H9 (cell line): Measurements from ENCODE around the gene FBXO41. TPM values are rescaled to one million over a fixed set of nuclear protein-coding genes. Genes with fewer than 3 reads are reported as not detected.

Source experiments
- DNase-seq: peaks from one replicate; pipeline ENCODE4 v3.0.0-alpha.2; 2017
- H2AFZ ChIP-seq: one replicate; pipeline ENCODE4 v1.6.1; 2013; ENCODE audit warnings: mild to moderate bottlenecking, low read length, control low read depth, moderate library complexity
- H2AK5ac ChIP-seq: 2 replicates; pipeline ENCODE4 v1.6.1; 2013; ENCODE audit warnings: low read length, control low read depth, mixed read lengths; ENCODE audit not compliant: insufficient read length
- H2BK120ac ChIP-seq: one replicate; pipeline ENCODE4 v1.6.1; 2013; ENCODE audit warnings: low read depth, mild to moderate bottlenecking, low read length, control low read depth, inconsistent platforms; ENCODE audit not compliant: poor library complexity, severe bottlenecking
- H2BK12ac ChIP-seq: 2 replicates; pipeline ENCODE4 v1.6.1; 2013; ENCODE audit warnings: low read length, control low read depth, mixed read lengths, low read depth; ENCODE audit not compliant: insufficient read length
- H2BK15ac ChIP-seq: 2 replicates; pipeline ENCODE4 v1.6.1; 2013; ENCODE audit warnings: low read depth, low read length, control low read depth
- H2BK20ac ChIP-seq: one replicate; pipeline ENCODE4 v1.6.1; 2013; ENCODE audit warnings: low read depth, mild to moderate bottlenecking, low read length, control low read depth, inconsistent platforms; ENCODE audit not compliant: poor library complexity, severe bottlenecking
- H2BK5ac ChIP-seq: 2 replicates; pipeline ENCODE4 v1.6.1; 2013; ENCODE audit warnings: low read length, control low read depth, mixed read lengths; ENCODE audit not compliant: insufficient read length
- H3K14ac ChIP-seq: 2 replicates; pipeline ENCODE4 v1.6.1; 2013; ENCODE audit warnings: low read length, control low read depth; ENCODE audit not compliant: insufficient read depth
- H3K18ac ChIP-seq: 2 replicates; pipeline ENCODE4 v1.6.1; 2013; ENCODE audit warnings: low read depth, mild to moderate bottlenecking, mixed read lengths, low read length, control low read depth; ENCODE audit not compliant: insufficient read length
- H3K23ac ChIP-seq: 2 replicates; pipeline ENCODE4 v1.6.1; 2013; ENCODE audit warnings: low read length, control low read depth, mixed read lengths, low read depth; ENCODE audit not compliant: insufficient read length
- H3K23me2 ChIP-seq: 2 replicates; pipeline ENCODE4 v1.6.1; 2013; ENCODE audit warnings: low read depth, mild to moderate bottlenecking, mixed read lengths, low read length, control low read depth; ENCODE audit not compliant: insufficient read length, poor library complexity, severe bottlenecking
- H3K27ac ChIP-seq: 2 replicates; pipeline ENCODE4 v1.5.1; 2013; ENCODE audit warnings: low read length, control low read depth, mixed read lengths, low read depth; ENCODE audit not compliant: insufficient read length
- H3K27me3 ChIP-seq: 2 replicates; pipeline ENCODE4 v1.6.1; 2013; ENCODE audit warnings: low read length, control low read depth, inconsistent platforms; ENCODE audit not compliant: insufficient read depth
- H3K4ac ChIP-seq: 2 replicates; pipeline ENCODE4 v1.6.1; 2013; ENCODE audit warnings: low read depth, mild to moderate bottlenecking, control low read depth, inconsistent platforms, low read length, moderate library complexity
- H3K4me1 ChIP-seq: 2 replicates; pipeline ENCODE4 v1.6.1; 2013; ENCODE audit warnings: low read length, control low read depth, inconsistent platforms; ENCODE audit not compliant: insufficient read depth
- H3K4me2 ChIP-seq: 2 replicates; pipeline ENCODE4 v1.6.1; 2013; ENCODE audit warnings: low read length, control low read depth, mixed read lengths; ENCODE audit not compliant: insufficient read length, insufficient read depth
- H3K56ac ChIP-seq: 2 replicates; pipeline ENCODE4 v1.6.1; 2013; ENCODE audit warnings: low read depth, mild to moderate bottlenecking, mixed read lengths, low read length, control low read depth; ENCODE audit not compliant: insufficient read length
- H3K79me1 ChIP-seq: 2 replicates; pipeline ENCODE4 v1.6.1; 2013; ENCODE audit warnings: low read depth, mild to moderate bottlenecking, moderate library complexity, low read length, control low read depth, inconsistent platforms; ENCODE audit not compliant: insufficient read depth, poor library complexity, severe bottlenecking
- H3K79me2 ChIP-seq: 2 replicates; pipeline ENCODE4 v1.6.1; 2013; ENCODE audit warnings: low read length, control low read depth, inconsistent platforms; ENCODE audit not compliant: insufficient read depth
- H3K9ac ChIP-seq: 2 replicates; pipeline ENCODE4 v1.6.1; 2013; ENCODE audit warnings: low read length, control low read depth, mixed read lengths; ENCODE audit not compliant: insufficient read length; ENCODE audit errors: extremely low read depth
- H3K9me3 ChIP-seq: one replicate; pipeline ENCODE4 v1.6.1; 2013; ENCODE audit warnings: low read depth, low read length, inconsistent platforms; ENCODE audit not compliant: control insufficient read depth
- H3T11ph ChIP-seq: one replicate; pipeline ENCODE4 v1.6.1; 2013; ENCODE audit warnings: mild to moderate bottlenecking, low read length, control low read depth, inconsistent platforms
- H4K20me1 ChIP-seq: one replicate; pipeline ENCODE4 v1.6.1; 2013; ENCODE audit not compliant: control insufficient read depth, insufficient read length, insufficient read depth
- H4K5ac ChIP-seq: 2 replicates; pipeline ENCODE4 v1.6.1; 2013; ENCODE audit warnings: low read depth, mild to moderate bottlenecking, mixed read lengths, low read length, control low read depth; ENCODE audit not compliant: insufficient read length
- H4K8ac ChIP-seq: replicated peaks from 2 replicates; pipeline ENCODE4 v1.6.1; 2013; ENCODE audit warnings: low read length, control low read depth, mixed read lengths, low read depth; ENCODE audit not compliant: insufficient read length
- H4K91ac ChIP-seq: 2 replicates; pipeline ENCODE4 v1.6.1; 2013; ENCODE audit warnings: low read depth, mild to moderate bottlenecking, moderate library complexity, mixed read lengths, low read length, control low read depth; ENCODE audit not compliant: insufficient read length
- H3K27ac Mint-ChIP-seq, 3 experiments: 2 replicates in 2 of 3; 3 replicates in 1 of 3; pipeline ENCODE4 v1.8.0; 2020 to 2021; ENCODE audit warnings: mixed read lengths in 3 of 3, mild to moderate bottlenecking in 1 of 3, moderate library complexity in 1 of 3
- H3K27me3 Mint-ChIP-seq: 2 replicates; pipeline ENCODE4 v1.8.0; 2021; ENCODE audit warnings: low read depth, mild to moderate bottlenecking, moderate library complexity, mixed read lengths
- H3K36me3 Mint-ChIP-seq, 3 experiments: 2 replicates in 2 of 3; 3 replicates in 1 of 3; pipeline ENCODE4 v1.8.0; 2020 to 2021; ENCODE audit warnings: low read depth in 3 of 3, mixed read lengths in 3 of 3; ENCODE audit not compliant: insufficient read depth in 1 of 3
- H3K4me1 Mint-ChIP-seq, 2 experiments: 2 replicates each; pipeline ENCODE4 v1.8.0; 2020; ENCODE audit warnings: mixed read lengths in 2 of 2
- H3K4me3 Mint-ChIP-seq, 2 experiments: 2 replicates in 1 of 2; 3 replicates in 1 of 2; pipeline ENCODE4 v1.8.0; 2020 to 2021; ENCODE audit warnings: mild to moderate bottlenecking in 2 of 2, mixed read lengths in 2 of 2, moderate library complexity in 1 of 2
- H3K9me3 Mint-ChIP-seq, 2 experiments: 2 replicates in 1 of 2; 3 replicates in 1 of 2; pipeline ENCODE4 v1.8.0; 2020; ENCODE audit warnings: mild to moderate bottlenecking in 2 of 2, mixed read lengths in 2 of 2, moderate library complexity in 1 of 2
- CTCF ChIP-seq: fragments of 200-600 bp; sonication (generic); conservative IDR thresholded peaks from 3 replicates; pipeline ENCODE4 v1.8.0; 2021; ENCODE audit warnings: antibody characterized with exemption, mild to moderate bottlenecking
- WGBS: extraction: QIAGEN DNeasy Blood & Tissue Kit; methylation state at CpG from one replicate; pipeline ENCODE4 v1.1.7; 2013; ENCODE audit warnings: missing lambda C conversion rate, low lambda C conversion rate, mixed read lengths; ENCODE audit not compliant: insufficient read length; ENCODE audit errors: extremely low coverage; 5-methylcytosine and 5-hydroxymethylcytosine counted together
- total RNA-seq: library from RNA; stranded (reverse); gene quantifications from 2 replicates; pipeline ENCODE4 v1.2.1, GENCODE V29; 2021

FBXO41 gene
- total RNA-seq, 1 experiment from 2014 or later = 16.2 TPM

DNA sequence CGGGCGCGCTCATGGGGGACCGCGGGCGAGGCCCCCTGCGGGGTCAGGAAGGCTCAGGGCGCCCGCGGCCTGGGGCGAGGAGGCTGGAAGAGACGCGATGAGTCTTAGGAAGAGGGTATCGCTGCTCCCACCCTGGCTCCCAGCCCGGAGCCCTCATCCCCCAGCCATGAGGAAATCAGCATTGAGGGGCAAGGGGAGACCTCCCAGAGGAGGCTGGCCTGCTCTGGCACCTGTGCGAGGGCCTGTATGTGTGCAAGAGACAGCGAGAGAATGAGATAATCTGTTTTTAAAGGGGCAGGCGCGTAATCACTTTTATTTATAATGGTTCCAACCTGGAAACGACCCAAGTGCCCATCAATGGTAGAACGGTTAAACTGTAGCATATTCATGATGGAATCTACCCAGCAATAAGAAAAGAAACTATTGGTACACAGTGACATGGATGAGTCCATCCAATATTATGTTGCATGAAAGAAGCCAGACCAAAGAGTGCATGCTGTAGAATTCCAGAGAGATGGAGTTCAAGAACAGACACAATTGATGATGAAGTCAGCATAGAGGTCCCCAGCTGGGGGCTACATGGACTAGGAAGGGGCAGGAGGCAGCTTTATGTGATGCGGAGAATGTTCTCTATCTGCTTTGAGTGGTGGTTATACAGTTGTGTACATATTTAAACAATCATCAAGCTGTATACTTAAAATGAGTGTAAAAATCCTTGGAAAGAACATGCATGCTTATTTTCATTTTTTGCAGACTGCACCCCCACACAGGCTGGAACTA is 14.4 kb downstream of the FBXO41 start:
- Histone ChIP-seq H2BK120ac (no peak overlapping the region), H3K23ac (no peak overlapping the region), H3K23me2 (peaks cover 9% of the 10 kb centered on the region), H3K9ac (peak overlapping the region; percentile 17), H2AK5ac (no peak overlapping the region), H3K56ac (no peak overlapping the region), H3K4ac (no peak overlapping the region), H3K79me2 (no peaks in the 10 kb centered on the region), H3K27ac (no peak overlapping the region), H2AFZ (no peak overlapping the region), H3K4me2 (peak overlapping the region; percentile 42), H3K18ac (no peak overlapping the region), H4K20me1 (no peaks in the 10 kb centered on the region), H4K91ac (no peak overlapping the region), H3K14ac (no peak overlapping the region), H4K5ac (no peak overlapping the region), H2BK20ac (no peak overlapping the region), H3K27me3 (no peaks in the 10 kb centered on the region; the same call in 1 of the 2 replicates), H2BK15ac (no peak overlapping the region), H4K8ac (no peak overlapping the region), H2BK5ac (no peak overlapping the region), H3K4me1 (peaks cover 5% of the 10 kb centered on the region; the same call in 1 of the 2 replicates), H3K9me3 (no peaks in the 10 kb centered on the region), H2BK12ac (no peak overlapping the region), H3T11ph (no peak overlapping the region), H3K79me1 (no peaks in the 10 kb centered on the region)
- WGBS = no CpG with 5 or more reads among the region's 22 CpGs
- Mint-ChIP-seq H3K4me1 (peaks cover 9 to 24% of the 10 kb centered on the region in 2 experiments), H3K27me3 (peaks cover 45% of the 10 kb centered on the region), H3K4me3 (peak overlapping the region; percentile 58 to 72), H3K9me3 (no peaks in the 10 kb centered on the region), H3K36me3 (peaks cover 0 to 9% (median 4%) of the 10 kb centered on the region in 3 experiments; a peak in 5 of 7 replicates), H3K27ac (no peak overlapping the region)
- no peak for DNase-seq
- no peak for TF ChIP-seq CTCF
